Measurements from ENCODE around the gene PLAAT5.
"Not testable (repeated sequence)": the region's sequence is repeated elsewhere in the genome, so short reads cannot be mapped to it uniquely, and the experiment has no call there.

GRCh38 chr11:63435831-63436230 is 55.1 kb downstream of the PLAAT5 start:
- TF ChIP-seq, protein P1, sequence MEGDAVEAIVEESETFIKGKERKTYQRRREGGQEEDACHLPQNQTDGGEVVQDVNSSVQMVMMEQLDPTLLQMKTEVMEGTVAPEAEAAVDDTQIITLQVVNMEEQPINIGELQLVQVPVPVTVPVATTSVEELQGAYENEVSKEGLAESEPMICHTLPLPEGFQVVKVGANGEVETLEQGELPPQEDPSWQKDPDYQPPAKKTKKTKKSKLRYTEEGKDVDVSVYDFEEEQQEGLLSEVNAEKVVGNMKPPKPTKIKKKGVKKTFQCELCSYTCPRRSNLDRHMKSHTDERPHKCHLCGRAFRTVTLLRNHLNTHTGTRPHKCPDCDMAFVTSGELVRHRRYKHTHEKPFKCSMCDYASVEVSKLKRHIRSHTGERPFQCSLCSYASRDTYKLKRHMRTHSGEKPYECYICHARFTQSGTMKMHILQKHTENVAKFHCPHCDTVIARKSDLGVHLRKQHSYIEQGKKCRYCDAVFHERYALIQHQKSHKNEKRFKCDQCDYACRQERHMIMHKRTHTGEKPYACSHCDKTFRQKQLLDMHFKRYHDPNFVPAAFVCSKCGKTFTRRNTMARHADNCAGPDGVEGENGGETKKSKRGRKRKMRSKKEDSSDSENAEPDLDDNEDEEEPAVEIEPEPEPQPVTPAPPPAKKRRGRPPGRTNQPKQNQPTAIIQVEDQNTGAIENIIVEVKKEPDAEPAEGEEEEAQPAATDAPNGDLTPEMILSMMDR (conservative IDR thresholded peaks at IDR 0.05; ENCODE audit: low read depth, low read length): not testable (repeated sequence)
- TF ChIP-seq USF2 (IDR thresholded peaks at IDR 0.05; ENCODE audit: low read depth, low read length); POLR2A (IDR thresholded peaks at IDR 0.05; ENCODE audit: low read depth, low read length); CEBPB (IDR thresholded peaks at IDR 0.05; ENCODE audit: low read depth, low read length); RFX5 (IDR thresholded peaks at IDR 0.05; ENCODE audit: low read depth, low read length); SMC3 (IDR thresholded peaks at IDR 0.05; ENCODE audit: low read depth, low read length); RAD21 (IDR thresholded peaks at IDR 0.05; ENCODE audit: low read length); MXI1 (IDR thresholded peaks at IDR 0.05; ENCODE audit: borderline replicate concordance, low read depth, low read length); BHLHE40 (IDR thresholded peaks at IDR 0.05; ENCODE audit: low read depth, low read length): not testable (repeated sequence)
